ENCODE measurements around the gene SKIL.

The SKIL gene

GRCh38 chr3:170405101-170405500, 47.6 kb downstream of the SKIL start:
- DNase-seq = no peak

- no peak for DNase-seq
Observed at GRCh38 chr3:170410428-170411029, 53.0 kb downstream of the SKIL start.

- DNase-seq = no peak
Observed at GRCh38 chr3:170413291-170413690, 55.8 kb downstream of the SKIL start.

- DNase-seq = no peak
Observed at GRCh38 chr3:170414202-170414663, 56.7 kb downstream of the SKIL start.

- DNase-seq = no peak
Observed at GRCh38 chr3:170417090-170417489, 59.6 kb downstream of the SKIL start.

- peak; percentile 58 for DNase-seq
Observed at GRCh38 chr3:170418422-170419398, 61.2 kb downstream of the SKIL start, which contains the start of gene CLDN11. TSS of gene CLDN11 (plus strand) at chr3:170418868. CDS start at chr3:170419067, 199 bp downstream.

GRCh38 chr3:170419557-170420087, 62.1 kb downstream of the SKIL start:
- DNase-seq = peak; percentile 71

- no peak for DNase-seq
Observed at GRCh38 chr3:170420307-170420821, 62.8 kb downstream of the SKIL start.

- peak; percentile 61 for DNase-seq
Observed at GRCh38 chr3:170421111-170421641, 63.7 kb downstream of the SKIL start.

- no peak for DNase-seq
Observed at GRCh38 chr3:170421758-170422157, 64.2 kb downstream of the SKIL start.

GRCh38 chr3:170423001-170423615, 65.6 kb downstream of the SKIL start:
- no peak for DNase-seq

GRCh38 chr3:170424879-170425278, 67.4 kb downstream of the SKIL start:
- no peak for DNase-seq

- peak; percentile 55 for DNase-seq
Observed at GRCh38 chr3:170425491-170426239, 68.2 kb downstream of the SKIL start.

- DNase-seq = no peak
Observed at GRCh38 chr3:170426240-170426797, 68.8 kb downstream of the SKIL start.

- DNase-seq = no peak
Observed at GRCh38 chr3:170428095-170428494, 70.6 kb downstream of the SKIL start.

GRCh38 chr3:170429050-170429449, 71.5 kb downstream of the SKIL start:
- DNase-seq = no peak

GRCh38 chr3:170431054-170431453, 73.5 kb downstream of the SKIL start:
- DNase-seq = no peak

- DNase-seq = no peak
Observed at GRCh38 chr3:170432416-170432815, 74.9 kb downstream of the SKIL start.

GRCh38 chr3:170436697-170437096, 79.2 kb downstream of the SKIL start:
- DNase-seq = no peak

- no peak for DNase-seq
Observed at GRCh38 chr3:170437176-170437575, 79.7 kb downstream of the SKIL start.

- no peak for DNase-seq
Observed at GRCh38 chr3:170437696-170438407, 80.3 kb downstream of the SKIL start.

Data from islet precursor cell (in vitro differentiated cells).